ENCODE data around the gene MPST.

MPST gene

GRCh38 chr22:37075046-37075445 lies 55.5 kb downstream of the MPST start:
- Histone ChIP-seq H3K9me3 (ENCODE audit: control insufficient read depth, insufficient read depth, low read length) (no peaks in the 10 kb centered on the region), H3K9me2 (replicated peaks; ENCODE audit: control insufficient read depth, low read length) (no peaks in the 10 kb centered on the region), H3K4me1 (ENCODE audit: control insufficient read depth, low read length) (peaks cover 21% of the 10 kb centered on the region), H3K4me3 (ENCODE audit: low read length) (no peak overlapping the region), H3K27me3 (ENCODE audit: control insufficient read depth, low read length) (peaks cover 11% of the 10 kb centered on the region), H3K27ac (ENCODE audit: low read depth, low read length) (no peak overlapping the region), H3K79me2 (ENCODE audit: control insufficient read depth, low read length) (no peaks in the 10 kb centered on the region), H3K4me2 (ENCODE audit: low read length) (no peak overlapping the region), H3F3A (ENCODE audit: control insufficient read depth, insufficient read depth) (no peaks in the 10 kb centered on the region), H3K36me3 (ENCODE audit: control insufficient read depth, low read length) (no peaks in the 10 kb centered on the region), H4K20me1 (ENCODE audit: control insufficient read depth, insufficient read depth, low read depth, low read length) (no peaks in the 10 kb centered on the region)
- TF ChIP-seq EZH2phosphoT487 (IDR thresholded peaks at IDR 0.05; ENCODE audit: borderline replicate concordance, low read length), result no peak
- no peak for TF ChIP-seq CTCF (IDR thresholded peaks at IDR 0.05; ENCODE audit: low read depth, low read length, poor library complexity, severe bottlenecking)

GRCh38 chr22:37075822-37076433 lies 56.4 kb downstream of the MPST start:
- Histone ChIP-seq H3F3A (ENCODE audit: control insufficient read depth, insufficient read depth) (no peaks in the 10 kb centered on the region), H3K4me2 (ENCODE audit: low read length) (no peak overlapping the region), H3K4me1 (ENCODE audit: control insufficient read depth, low read length) (peaks cover 30% of the 10 kb centered on the region), H4K20me1 (ENCODE audit: control insufficient read depth, insufficient read depth, low read depth, low read length) (no peaks in the 10 kb centered on the region), H3K4me3 (ENCODE audit: low read length) (no peak overlapping the region), H3K27me3 (ENCODE audit: control insufficient read depth, low read length) (peaks cover 11% of the 10 kb centered on the region), H3K9me3 (ENCODE audit: control insufficient read depth, insufficient read depth, low read length) (no peaks in the 10 kb centered on the region), H3K79me2 (ENCODE audit: control insufficient read depth, low read length) (no peaks in the 10 kb centered on the region), H3K36me3 (ENCODE audit: control insufficient read depth, low read length) (no peaks in the 10 kb centered on the region), H3K27ac (ENCODE audit: low read depth, low read length) (no peak overlapping the region), H3K9me2 (replicated peaks; ENCODE audit: control insufficient read depth, low read length) (no peaks in the 10 kb centered on the region)
- no peak for TF ChIP-seq CTCF (IDR thresholded peaks at IDR 0.05; ENCODE audit: low read depth, low read length, poor library complexity, severe bottlenecking)
- no peak for TF ChIP-seq EZH2phosphoT487 (IDR thresholded peaks at IDR 0.05; ENCODE audit: borderline replicate concordance, low read length)

- no peaks in the 10 kb centered on the region for H3F3A ChIP-seq (ENCODE audit: control insufficient read depth, insufficient read depth)
- H3K79me2 ChIP-seq (ENCODE audit: control insufficient read depth, low read length), result no peaks in the 10 kb centered on the region
- H3K36me3 ChIP-seq (ENCODE audit: control insufficient read depth, low read length), result no peaks in the 10 kb centered on the region
- peaks cover 42% of the 10 kb centered on the region for H3K4me1 ChIP-seq (ENCODE audit: control insufficient read depth, low read length)
- no peaks in the 10 kb centered on the region for H4K20me1 ChIP-seq (ENCODE audit: control insufficient read depth, insufficient read depth, low read depth, low read length)
- TF ChIP-seq EZH2phosphoT487 (IDR thresholded peaks at IDR 0.05; ENCODE audit: borderline replicate concordance, low read length), result no peak
- TF ChIP-seq CTCF (IDR thresholded peaks at IDR 0.05; ENCODE audit: low read depth, low read length, poor library complexity, severe bottlenecking), result peak; percentile 99
- H3K4me3 ChIP-seq (ENCODE audit: low read length), result no peak overlapping the region
- peaks cover 11% of the 10 kb centered on the region for H3K27me3 ChIP-seq (ENCODE audit: control insufficient read depth, low read length)
- H3K4me2 ChIP-seq (ENCODE audit: low read length), result 0 out of 2 replicates have a peak overlapping the region, but pooled peaks have one; percentile 11
- H3K9me2 ChIP-seq (replicated peaks; ENCODE audit: control insufficient read depth, low read length), result no peaks in the 10 kb centered on the region
- H3K9me3 ChIP-seq (ENCODE audit: control insufficient read depth, insufficient read depth, low read length), result no peaks in the 10 kb centered on the region
- no peak overlapping the region for H3K27ac ChIP-seq (ENCODE audit: low read depth, low read length)
Observed at GRCh38 chr22:37077802-37078448, 58.4 kb downstream of the MPST start.
